Left forelimb (tissue), 1 donor: ENCODE measurements around the gene TNFAIP3.

ENCODE experiments used
- DNase-seq: peaks from one replicate; pipeline ENCODE4 v3.0.0-alpha.2; 2018; ENCODE audit warnings: low spot score

The TNFAIP3 gene

DNA sequence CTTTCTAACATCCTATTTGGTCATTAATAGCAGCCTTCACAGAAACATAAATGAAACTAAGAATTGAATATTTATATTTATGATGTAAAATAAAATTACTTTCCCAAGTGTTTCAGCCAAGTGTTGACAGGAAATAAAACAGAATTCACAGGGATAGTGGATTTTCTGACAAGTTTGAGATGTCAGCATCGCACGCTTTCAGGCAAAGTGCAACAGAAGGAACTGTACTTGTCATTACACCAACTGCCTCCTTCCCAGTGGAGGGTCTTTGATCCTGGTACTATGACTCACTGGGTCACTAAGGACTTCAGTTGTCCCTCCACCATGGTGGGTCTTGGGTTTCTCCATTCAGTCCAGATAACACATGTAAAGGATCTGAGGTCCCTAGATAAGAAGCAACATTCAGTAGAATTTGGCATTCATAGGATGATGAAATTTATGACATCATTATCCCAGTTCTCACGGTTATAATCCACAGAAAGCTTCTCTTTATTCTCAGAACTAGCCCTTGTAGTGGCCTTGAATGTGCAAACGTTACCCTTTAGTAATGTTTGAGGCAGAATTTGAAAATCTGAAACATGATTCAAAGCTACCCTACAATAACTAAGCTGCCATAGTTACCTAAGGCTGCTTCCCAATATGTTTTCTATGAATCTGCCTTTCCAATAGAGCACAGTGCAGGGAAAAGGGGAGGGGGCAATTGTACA lies 3.8 kb upstream of the TNFAIP3 start:
- DNase-seq = no peak

DNA sequence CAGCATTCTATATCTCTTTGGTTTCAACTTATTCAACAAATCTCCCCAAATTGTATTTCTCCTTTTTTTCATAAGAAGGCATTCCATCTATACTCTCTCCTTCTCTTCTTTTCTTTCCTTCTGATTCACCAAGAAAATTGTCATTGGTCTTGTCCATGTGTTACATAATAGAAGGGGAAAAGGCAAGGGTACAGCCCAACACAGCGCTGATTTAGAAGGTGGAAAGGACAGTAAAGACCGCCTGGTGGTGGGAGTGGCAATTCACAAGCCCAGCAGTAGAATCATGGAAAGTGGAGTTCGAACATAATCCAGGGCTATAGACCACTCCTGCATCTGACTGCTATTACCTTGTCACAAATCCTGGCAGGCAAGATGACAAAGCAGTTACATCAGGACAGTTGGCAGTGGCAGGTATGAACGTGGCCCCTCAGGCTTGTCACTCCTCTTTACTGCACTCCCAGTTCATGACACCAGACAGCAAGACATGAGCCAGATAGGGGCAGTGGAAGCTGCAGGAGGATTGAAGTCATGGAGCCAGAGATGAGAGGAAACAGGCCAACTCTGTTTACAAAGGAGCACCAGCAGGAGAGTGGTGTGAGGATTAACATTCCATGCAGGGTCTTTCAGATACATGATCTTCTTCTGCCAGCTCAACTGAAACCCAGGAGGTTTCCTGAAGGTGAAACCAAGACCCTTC lies 2.1 kb upstream of the TNFAIP3 start:
- DNase-seq = no peak

DNA sequence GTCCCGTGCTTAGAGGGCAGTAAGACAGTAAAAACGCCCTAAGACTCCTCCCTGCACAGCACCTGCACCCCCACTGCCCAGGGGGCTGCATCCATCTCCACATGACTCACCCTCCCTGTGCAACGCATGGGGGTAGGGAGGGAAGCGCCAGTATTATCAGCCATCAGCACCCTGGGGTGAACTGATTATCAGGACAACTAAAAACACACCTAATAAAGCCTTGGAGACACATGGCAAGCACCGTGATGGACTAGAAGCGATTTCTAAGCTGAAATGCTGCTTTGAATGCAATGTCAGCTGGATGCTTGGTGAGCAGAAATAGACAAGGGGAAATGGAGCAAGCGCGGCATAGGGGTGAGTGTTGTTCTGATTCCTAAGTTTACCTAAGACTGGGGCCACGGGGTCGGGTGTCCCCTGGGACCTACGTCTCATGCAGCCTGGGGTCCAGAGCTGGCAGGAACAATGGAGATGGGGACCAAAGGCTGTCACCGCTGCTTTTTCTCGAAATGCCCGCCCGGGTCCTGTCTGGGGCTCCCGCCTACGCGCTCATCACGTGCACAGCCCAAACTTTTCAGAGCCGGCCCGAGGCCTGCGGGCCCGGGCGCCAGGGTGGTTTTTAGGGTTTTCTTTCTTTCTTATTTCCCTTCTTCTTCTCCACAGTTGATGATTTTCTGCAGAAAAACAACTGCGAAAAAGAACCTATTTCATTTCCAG lies 702 bp upstream of the TNFAIP3 start:
- peak; percentile 74 for DNase-seq

DNA sequence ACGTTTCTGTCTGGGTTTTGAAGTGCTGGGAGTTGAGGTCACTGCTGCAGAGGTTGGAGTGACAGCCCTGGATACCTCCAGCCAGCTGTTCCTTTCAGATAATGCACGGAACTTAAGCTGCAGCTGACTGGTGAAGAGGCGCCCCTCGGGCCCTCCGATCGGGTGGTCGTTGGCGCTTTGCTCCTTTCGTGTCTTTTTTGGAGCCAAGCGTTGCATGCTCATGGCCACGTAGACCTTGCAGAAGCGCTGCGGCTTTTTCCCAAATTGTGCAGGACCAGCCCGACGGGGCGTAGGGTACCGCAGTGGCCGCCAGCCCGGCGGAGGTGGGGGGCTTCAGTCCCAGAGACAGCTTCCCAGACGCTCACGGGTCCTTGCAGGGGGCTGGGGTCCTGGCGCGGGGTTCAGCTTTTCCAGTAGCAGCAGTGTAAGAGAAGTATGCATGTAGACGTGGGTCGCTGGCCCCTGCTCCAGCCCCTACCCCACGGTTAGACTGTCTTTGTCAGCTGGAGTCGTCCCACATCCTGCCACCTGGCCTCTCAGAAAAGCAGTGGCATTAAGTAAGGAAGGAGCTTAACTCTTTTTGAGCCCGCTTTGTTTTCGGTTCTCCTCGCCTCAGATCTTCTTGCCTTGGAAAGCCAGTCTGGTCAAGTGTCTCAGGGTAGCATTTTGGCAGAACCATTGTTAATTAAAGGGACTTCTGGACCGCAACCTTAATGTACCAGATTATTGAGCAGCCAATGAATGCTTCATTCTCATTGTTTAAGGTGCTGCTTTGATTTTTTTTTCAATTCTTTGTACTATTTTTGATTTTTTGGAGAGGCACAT lies 838 bp downstream of the TNFAIP3 start:
- no peak for DNase-seq

DNA sequence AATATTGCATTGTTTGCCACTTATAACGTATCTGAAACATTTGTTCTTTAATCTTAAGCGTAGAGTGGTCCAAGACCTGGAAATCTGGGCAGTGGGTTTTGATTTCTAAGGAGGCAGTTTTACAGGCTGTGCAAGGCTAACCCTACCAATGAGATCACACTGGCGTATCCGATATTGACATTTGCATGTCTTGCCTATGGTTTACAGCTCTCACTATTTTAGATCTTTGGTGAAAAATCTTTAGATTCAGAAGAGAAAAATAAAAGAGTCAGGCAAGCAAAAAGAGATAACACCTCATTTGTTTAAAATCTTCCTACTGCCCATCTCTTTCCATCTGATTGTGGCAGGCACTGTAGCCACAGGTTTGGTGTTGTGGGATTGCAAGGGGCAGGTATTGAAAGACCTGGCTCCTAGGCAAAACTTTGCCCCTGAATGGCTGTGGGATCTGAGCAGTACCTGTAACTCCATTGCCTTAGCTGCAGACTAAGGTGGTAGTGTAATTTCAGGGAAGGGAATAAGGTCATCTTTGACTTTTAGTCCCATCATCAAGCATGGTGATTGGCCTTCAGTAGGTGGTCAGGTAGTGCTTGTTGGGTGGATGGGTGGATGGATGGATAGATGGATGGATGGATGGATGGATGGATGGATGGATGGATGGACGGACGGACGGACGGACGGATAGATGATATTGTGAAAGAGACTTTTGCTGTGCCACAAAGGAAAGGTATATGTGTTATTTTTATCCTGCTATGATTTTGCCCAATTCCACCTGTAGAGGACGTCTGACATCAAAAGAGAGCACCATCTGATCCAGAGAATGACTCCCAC lies 1.9 kb downstream of the TNFAIP3 start:
- no peak for DNase-seq

DNA sequence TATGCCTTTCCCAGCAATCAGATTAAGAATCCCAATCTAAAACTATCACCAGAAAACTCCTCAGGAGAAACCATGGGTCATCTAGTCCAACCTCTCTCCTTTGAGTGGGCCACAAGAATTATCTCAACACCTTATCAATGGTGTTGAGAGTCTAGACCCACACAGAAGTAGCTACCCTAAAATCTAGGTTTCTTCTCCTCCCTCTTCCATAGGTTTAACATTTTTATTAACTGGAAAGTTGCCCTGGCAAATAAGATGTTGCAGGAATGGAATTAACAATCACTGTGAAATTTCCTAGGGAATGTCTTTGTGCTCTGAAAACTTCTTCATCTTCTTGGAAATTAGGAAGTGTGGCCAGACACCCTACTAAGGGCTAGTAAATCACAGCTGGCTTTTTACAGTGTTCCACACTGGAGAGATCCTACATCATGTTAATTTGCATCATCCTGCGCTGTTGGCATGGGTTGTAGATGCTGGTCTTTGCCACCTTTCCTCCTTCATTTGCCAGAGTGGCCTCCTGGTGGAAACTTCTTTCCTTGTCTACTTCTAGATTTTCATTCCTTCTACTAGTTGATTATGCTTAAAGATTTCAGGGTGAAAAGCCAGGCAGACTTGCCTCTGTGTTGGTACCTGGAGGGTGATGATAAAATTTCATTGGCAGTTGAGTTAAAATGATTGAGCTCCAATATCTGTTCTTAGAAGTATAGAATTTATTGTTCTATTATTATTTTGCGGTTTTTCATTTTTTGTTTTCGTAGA lies 2.7 kb downstream of the TNFAIP3 start:
- no peak for DNase-seq

DNA sequence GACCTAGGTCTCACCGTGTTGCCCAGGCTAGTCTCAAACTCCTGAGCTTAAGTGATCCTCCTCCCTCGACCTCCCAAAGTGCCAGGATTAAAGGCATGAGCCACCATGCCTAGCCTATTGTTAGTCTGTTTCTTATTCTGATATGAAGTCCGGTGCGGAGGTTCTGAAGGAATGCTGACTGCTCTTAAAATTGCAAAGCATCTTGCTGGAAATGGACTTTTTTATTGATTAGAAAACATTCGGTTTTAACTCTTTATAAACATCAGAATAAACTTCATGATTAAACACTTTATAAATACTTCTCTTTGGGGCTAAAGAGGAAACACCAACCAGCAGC lies 3.2 kb downstream of the TNFAIP3 start:
- DNase-seq = no peak

DNA sequence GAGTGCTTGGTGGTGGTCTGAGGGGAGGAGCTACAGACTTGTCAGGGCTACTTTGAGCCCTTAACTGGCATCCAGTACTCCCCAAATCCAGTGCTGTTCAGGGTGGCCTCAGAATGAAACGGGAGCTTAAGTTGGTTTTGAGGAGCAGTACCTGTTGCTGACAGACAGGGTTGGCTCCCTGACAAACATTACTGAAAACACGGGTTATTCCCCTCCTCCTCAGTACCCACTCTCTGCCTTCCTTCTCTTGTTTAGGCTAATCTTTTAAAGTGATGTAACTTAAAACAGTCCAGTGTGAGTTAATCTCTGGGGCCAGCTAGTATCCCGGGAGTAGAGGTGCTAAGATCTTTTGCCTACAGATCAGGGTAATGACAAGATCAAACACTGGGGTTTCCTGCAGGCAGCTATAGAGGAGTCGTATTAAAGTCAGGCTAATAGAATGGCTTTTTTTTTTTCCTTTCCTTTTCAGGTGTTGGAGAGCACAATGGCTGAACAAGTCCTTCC lies 3.7 kb downstream of the TNFAIP3 start:
- DNase-seq = no peak

DNA sequence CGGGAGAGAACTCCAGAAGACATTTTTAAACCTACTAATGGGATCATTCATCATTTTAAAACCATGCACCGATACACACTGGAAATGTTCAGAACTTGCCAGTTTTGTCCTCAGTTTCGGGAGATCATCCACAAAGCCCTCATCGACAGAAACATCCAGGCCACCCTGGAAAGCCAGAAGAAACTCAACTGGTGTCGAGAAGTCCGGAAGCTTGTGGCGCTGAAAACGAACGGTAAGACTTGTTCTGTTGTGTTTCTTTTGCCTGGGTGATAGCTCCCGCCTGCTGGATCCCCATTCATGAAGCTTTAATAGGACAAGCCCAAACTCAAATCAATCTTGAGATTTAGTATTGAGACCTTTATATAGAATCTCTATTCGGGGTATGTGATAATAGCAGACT lies 4.2 kb downstream of the TNFAIP3 start:
- DNase-seq = no peak

DNA sequence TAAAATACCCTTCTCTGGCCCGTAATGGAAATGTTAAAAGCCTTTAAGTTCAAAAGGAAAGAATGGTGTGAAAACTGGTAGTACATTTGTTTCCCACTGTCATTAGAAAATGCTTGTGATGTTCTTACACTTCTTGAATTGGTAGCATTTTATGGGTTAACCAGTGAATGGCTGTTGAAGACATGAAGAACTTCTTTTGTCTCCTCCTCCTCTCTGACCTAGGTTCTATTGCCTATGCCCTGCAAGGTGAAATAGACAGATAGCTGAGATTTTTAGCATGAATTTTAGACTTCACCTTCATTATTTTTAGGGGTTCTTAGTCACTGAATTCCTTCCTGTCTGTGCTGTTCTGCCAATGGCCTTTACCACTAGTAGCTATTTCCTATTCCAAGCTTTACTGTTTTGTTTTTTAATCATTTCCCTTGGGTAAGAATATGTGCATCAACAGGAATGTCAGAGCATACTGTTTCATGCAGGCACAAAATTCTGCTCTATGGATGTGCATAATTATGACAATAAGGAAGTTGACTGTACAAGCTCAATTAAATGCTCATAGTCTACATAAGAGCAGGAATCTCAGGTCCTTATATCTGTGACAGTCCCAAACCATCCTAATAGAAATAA lies 4.9 kb downstream of the TNFAIP3 start:
- no peak for DNase-seq

DNA sequence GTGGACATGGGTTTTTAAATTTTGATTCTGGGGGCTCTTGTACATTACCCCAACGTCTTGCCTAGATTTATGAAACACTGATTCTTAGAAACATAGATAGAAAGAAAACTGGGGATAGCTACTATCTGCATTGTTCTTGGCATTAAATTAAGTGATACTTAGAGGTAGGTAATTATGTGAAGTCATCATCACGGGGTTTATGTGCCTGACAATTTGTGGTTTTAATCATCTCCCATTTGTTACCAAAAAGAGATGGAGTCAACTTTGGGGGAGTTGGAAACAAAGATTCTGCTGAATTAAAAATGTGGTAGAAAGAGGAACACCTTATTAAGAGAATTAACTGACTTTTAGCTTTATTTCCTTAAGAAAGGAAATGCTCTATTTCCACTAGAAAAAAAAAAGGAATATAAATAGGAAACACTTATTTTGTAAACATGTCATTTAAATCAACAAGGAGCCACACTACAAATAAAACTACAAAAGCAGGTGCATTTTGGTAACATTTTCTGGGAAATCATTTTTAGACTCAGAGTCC lies 5.6 kb downstream of the TNFAIP3 start:
- DNase-seq = no peak

DNA sequence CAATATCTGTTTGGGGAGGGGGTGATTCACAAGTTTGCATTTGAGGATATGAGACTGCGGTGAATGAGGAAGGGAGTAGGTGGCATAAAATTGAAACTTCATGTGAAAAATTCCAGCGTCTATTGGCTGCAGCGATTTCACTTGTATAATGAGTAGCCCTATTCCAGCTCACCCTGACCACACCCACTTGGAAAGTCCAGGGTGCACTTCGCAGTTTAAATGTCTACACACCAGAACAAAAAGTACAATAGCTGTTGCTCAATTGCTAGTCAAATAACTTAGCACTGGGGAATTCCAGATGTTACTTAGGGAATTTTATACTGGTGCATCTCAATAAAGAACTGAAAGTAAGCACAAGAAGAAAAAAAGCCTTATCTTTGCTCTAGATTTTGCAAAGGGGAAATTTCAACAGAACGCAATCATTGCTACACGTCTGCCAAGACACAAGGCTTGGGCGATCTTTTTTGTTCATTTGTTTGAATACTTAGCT lies 6.3 kb downstream of the TNFAIP3 start:
- DNase-seq = no peak

DNA sequence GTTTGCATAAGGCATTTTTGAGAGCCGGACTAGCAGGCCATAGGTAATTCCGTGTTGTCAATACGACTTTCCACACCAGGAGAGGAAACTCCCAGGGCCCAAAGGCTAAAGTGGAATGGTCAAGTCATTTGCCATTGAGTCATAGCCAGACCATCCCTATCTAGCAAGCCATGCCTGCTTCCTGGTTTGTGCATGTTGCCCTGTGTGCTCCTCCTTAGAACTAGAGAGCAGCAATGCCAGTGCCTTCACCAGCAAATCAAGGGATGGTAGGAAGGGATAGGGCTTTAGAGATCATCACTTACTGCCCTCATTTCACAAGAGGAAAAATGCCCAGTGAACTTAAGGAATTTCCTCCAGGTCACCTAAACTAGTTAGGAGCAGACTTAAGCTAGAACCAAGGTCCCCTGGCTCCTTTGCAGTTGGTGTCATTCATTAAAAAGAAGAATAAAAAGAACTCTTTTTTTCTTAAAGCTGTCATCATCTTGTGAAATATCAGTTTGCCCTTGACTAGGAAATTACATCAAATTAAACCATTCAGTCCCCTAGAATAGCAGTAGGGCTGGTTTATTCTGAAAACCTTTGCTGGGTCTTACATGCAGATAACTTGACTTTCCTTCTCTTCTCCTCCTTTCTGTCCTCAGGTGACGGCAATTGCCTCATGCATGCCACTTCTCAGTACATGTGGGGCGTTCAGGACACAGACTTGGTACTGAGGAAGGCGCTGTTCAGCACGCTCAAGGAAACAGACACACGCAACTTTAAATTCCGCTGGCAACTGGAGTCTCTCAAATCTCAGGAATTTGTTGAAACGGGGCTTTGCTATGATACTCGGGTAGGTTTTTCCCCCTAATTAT lies 7.4 kb downstream of the TNFAIP3 start:
- no peak for DNase-seq

DNA sequence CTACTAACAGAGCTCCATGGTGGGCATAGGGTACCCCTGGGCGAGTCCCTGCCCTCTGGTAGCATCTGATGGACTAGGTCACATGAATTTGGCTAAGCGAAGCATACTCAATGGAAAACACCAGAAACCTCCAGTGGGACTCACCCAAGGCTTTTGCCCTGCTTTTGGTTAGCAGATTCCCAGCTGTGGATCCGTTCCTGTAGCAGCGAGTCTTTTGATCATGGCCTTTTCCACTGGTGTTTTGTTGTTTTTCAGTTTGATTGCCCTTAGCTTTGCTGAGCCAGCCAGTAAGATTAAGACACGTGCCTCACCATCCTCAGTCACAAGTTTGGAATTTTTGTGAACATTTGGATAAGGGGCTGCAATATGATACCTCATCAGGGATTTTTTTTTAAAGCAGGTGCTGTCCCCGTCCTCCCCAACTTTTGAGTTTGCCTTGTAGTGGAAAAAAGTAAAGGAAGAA lies 8.0 kb downstream of the TNFAIP3 start:
- DNase-seq = no peak

DNA sequence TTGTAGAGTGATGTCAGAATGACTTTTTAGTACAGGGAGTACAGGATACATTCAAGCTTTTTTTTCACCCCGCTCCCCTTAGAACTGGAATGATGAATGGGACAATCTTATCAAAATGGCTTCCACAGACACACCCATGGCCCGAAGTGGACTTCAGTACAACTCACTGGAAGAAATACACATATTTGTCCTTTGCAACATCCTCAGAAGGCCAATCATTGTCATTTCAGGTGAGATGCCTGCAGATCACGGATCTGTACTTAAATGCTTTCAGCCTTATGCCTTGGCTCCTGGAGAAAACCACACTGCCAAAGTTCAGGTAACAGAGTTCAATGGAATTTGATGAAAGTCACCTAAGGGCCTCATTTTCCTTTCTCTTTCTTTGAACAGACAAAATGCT lies 8.5 kb downstream of the TNFAIP3 start:
- DNase-seq = no peak

DNA sequence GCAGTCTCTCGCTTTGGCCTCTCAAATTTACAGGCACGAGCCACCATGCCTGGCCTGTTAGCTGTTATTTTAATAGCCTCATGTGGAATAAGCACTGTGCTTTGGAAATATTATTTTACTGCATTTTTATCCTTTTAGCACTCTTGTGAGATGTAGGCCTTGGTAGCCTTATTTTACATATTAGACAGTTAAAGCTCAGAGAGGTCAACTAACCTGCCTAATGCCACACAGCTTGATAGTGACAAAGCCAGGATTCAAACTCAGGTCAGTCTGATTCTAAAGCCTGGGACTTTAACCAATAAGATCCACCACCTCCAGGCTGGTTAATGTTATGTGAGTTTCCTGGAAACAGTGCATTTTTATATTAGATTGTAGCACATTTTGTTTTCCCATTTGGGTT lies 9.5 kb downstream of the TNFAIP3 start:
- DNase-seq = no peak

DNA sequence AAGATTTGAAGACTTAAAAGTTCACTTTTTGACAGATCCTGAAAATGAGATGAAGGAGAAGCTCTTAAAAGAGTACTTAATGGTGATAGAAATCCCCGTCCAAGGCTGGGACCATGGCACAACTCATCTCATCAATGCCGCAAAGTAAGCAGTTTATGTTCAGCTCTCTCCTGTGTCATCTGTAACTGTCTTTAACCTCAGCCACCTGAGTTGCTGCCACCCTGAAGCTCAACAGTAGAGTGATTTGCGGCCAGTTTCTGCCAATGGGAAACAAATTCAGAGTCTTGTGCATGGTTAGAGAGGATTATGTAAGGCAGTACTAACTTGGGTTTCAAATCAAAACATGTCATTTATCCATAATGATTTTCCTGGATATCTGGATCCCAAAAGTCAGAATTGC lies 10.1 kb downstream of the TNFAIP3 start:
- DNase-seq = no peak

DNA sequence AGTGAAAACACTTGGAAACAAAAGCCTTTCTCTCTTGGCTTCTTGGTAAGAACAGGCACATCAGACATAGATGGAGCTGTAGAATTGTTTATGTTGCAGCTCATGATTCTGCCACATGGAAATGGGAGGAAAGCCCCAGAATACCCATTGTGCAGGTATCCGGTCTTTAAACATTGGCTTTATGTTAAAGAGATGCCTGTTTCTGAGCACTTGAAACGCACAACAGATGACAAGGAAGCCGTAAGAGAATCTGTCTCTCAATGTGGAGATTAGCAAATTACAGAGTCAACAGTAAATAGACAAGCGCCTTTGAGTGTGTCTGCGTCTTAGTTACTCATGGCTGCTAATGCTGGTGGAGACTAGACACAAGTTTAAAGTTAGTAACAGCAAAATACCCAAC lies 10.5 kb downstream of the TNFAIP3 start:
- no peak for DNase-seq

DNA sequence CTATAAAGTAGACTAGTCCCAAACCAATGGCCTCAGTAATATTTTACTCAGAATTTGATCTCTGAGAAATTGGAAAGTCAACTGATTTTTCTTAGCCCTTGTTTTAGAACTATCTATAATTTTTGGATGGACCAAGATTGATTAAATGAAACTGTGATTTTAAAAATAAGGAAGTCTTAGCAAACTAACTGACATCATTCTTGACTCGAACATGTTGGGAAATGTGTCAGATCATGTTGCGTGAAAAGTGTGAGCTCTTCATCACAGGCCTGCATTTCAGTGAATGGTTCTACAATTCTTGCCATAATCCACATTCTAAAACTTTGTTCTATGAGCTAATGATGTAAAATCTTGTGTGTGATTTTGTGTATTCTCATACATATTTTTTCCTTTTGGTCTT lies 11.0 kb downstream of the TNFAIP3 start:
- no peak for DNase-seq
